Measurements from ENCODE around the gene RNF19B.

DNA sequence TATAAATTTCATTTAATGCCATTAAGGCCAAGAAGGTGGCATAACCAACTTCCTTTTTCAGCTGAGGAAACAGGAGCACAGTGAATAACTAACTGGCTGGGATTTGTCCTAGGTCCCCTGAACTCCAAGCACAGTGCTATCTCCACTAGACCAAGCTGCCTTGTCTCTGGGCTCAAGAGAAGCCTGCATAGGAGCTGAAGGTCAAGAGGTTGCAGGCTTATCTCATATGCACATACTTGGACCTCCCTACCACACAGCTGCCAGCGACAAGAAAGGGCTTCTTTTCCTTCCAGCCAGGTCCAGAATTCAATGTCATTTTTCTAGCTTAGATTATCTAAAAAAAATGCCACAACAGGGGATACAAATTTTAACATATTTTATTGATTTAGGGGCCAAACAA lies 45.0 kb upstream of the RNF19B start:
- TF ChIP-seq, protein P1, sequence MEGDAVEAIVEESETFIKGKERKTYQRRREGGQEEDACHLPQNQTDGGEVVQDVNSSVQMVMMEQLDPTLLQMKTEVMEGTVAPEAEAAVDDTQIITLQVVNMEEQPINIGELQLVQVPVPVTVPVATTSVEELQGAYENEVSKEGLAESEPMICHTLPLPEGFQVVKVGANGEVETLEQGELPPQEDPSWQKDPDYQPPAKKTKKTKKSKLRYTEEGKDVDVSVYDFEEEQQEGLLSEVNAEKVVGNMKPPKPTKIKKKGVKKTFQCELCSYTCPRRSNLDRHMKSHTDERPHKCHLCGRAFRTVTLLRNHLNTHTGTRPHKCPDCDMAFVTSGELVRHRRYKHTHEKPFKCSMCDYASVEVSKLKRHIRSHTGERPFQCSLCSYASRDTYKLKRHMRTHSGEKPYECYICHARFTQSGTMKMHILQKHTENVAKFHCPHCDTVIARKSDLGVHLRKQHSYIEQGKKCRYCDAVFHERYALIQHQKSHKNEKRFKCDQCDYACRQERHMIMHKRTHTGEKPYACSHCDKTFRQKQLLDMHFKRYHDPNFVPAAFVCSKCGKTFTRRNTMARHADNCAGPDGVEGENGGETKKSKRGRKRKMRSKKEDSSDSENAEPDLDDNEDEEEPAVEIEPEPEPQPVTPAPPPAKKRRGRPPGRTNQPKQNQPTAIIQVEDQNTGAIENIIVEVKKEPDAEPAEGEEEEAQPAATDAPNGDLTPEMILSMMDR (IDR thresholded peaks at IDR 0.05; ENCODE audit: control extremely low read depth in 1 of 3, insufficient read depth in 1 of 3, low read depth in 1 of 3, low read length in 3 of 3) = no peak
- TF ChIP-seq KDM1A (IDR thresholded peaks at IDR 0.05; ENCODE audit: borderline replicate concordance, low read length) = no peak
- no peak for TF ChIP-seq POLR2AphosphoS5 (IDR thresholded peaks at IDR 0.05; ENCODE audit: low read depth, low read length)
- TF ChIP-seq, protein P2, sequence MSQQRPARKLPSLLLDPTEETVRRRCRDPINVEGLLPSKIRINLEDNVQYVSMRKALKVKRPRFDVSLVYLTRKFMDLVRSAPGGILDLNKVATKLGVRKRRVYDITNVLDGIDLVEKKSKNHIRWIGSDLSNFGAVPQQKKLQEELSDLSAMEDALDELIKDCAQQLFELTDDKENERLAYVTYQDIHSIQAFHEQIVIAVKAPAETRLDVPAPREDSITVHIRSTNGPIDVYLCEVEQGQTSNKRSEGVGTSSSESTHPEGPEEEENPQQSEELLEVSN (IDR thresholded peaks at IDR 0.05) = no peak
- TF ChIP-seq TAF1 (IDR thresholded peaks at IDR 0.05; ENCODE audit: low read depth, low read length) = no peak
- no peak for TF ChIP-seq HDAC6 (IDR thresholded peaks at IDR 0.05; ENCODE audit: low read depth, low read length)
- TF ChIP-seq RAD21 (IDR thresholded peaks at IDR 0.05 in 1 of 2, conservative IDR thresholded peaks at IDR 0.05 in 1 of 2; ENCODE audit: low read depth in 2 of 2, low read length in 2 of 2) = no peak
- TF ChIP-seq SUZ12 (IDR thresholded peaks at IDR 0.05; ENCODE audit: low read length) = no peak
- TF ChIP-seq EZH2 (IDR thresholded peaks at IDR 0.05; ENCODE audit: low read depth, low read length, severe bottlenecking) = no peak
- TF ChIP-seq RFX5 (IDR thresholded peaks at IDR 0.05; ENCODE audit: borderline replicate concordance, low read depth, low read length) = no peak
- no peak for TF ChIP-seq CBX8 (IDR thresholded peaks at IDR 0.05; ENCODE audit: borderline replicate concordance, low read depth, low read length)
- TF ChIP-seq POLR2A (IDR thresholded peaks at IDR 0.05; ENCODE audit: control extremely low read depth in 1 of 2, low read depth in 2 of 2, low read length in 2 of 2) = no peak
- no peak for TF ChIP-seq YY1 (IDR thresholded peaks at IDR 0.05; ENCODE audit: low read depth, low read length)
